ENCODE results near the gene PIP5KL1. TPM values are rescaled to one million over a fixed set of nuclear protein-coding genes. Genes with fewer than 3 reads are reported as not detected.

The PIP5KL1 gene
- total RNA-seq, 1 donor from 2014 or later: 5.8 TPM

DNA sequence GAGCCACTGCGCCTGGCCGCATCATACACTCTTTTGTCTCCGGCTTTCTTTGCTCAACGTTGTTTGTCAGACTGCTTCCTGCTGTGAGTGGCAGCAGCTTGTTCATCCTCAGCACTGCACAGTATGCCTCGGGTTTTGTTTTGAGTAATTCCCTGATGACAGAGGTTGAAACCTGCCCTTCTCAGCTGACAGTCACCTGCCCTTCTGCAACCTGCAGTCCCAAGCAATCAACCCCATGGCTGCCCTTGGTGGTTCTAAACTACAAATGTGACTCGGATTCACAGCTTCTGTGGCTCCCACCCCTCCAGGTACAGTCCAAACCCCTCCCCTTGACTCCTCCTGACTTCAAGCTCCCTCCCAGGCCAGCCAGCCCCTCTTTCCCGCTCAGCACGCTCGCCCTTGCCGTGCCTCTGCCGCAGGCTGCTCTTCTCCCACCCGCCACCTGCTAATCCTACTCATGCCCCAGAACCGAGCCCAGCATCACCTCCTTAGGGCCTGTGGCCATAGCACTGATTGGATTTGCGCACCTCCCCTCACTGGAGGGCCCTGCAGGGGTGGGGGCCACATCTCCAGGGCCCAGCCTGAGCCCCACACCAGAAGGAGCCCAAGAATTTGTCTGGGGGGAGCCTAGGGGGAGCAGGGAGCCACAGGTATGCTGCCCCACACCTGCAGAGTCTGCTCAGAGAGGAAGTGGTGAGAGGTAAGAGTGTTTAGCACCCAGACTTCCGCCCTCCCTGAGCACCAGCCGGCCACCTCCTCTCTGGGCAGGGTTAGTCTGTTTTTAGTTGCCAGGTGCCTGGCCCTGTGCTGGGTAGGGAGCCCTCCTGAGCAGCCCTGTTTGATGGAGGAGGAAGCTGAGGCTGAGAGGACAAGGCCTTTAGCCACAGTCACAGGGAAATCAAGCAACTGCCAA, 40.1 kb upstream of the PIP5KL1 start:
- no peaks in the 10 kb centered on the region for H3K9me3 Mint-ChIP-seq
- no peaks in the 10 kb centered on the region for H3K27me3 Mint-ChIP-seq
- DNase-seq (ENCODE audit: extremely low spot score, unreplicated experiment): no peak
- H3K36me3 Mint-ChIP-seq: peaks cover under 1% of the 10 kb centered on the region
- TF ChIP-seq, protein P1, sequence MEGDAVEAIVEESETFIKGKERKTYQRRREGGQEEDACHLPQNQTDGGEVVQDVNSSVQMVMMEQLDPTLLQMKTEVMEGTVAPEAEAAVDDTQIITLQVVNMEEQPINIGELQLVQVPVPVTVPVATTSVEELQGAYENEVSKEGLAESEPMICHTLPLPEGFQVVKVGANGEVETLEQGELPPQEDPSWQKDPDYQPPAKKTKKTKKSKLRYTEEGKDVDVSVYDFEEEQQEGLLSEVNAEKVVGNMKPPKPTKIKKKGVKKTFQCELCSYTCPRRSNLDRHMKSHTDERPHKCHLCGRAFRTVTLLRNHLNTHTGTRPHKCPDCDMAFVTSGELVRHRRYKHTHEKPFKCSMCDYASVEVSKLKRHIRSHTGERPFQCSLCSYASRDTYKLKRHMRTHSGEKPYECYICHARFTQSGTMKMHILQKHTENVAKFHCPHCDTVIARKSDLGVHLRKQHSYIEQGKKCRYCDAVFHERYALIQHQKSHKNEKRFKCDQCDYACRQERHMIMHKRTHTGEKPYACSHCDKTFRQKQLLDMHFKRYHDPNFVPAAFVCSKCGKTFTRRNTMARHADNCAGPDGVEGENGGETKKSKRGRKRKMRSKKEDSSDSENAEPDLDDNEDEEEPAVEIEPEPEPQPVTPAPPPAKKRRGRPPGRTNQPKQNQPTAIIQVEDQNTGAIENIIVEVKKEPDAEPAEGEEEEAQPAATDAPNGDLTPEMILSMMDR (conservative IDR thresholded peaks at IDR 0.05): no peak
- peak overlapping the region; percentile 75 for H3K4me3 Mint-ChIP-seq
- H3K27ac Mint-ChIP-seq: peak overlapping the region; percentile 94
- H3K4me1 Mint-ChIP-seq (ENCODE audit: unreplicated experiment): peaks cover 69% of the 10 kb centered on the region

DNA sequence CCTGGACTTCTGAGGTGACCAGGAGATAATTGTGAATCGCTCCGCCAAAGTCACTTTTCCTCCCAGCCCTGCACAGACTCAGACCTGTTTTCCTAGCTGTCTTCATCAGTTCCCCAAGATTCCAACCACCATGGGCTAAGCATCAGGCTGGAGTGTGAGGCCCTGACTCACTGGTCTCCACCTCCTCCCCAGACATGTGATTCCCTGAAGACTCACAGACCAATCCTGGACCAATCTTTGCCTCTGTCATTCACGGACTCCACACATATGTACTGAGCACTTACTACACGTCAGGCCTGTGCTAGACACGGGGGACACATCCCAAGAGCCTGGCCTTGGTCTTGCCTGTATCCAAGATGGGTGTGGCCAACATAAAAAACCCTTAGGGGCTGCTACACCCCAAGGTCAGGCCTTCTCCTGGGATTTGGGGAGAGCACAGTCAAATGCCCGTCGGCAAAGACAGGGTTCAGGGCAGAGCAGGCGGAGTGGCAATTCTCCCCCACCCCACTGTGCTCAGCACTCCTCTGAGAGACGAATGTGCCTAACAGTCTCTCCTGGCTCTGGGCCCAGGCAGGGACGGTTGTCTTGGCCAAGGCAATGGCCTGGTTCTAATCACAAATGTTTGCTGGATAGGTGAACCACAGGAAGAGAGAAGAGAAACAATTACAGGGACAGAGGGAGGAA, 38.3 kb upstream of the PIP5KL1 start:
- H3K4me3 Mint-ChIP-seq: peak overlapping the region; percentile 62
- no peaks in the 10 kb centered on the region for H3K9me3 Mint-ChIP-seq
- H3K27me3 Mint-ChIP-seq: no peaks in the 10 kb centered on the region
- TF ChIP-seq, protein P1 (conservative IDR thresholded peaks at IDR 0.05): no peak
- H3K36me3 Mint-ChIP-seq: peaks cover 7% of the 10 kb centered on the region
- H3K27ac Mint-ChIP-seq: peak overlapping the region; percentile 94
- H3K4me1 Mint-ChIP-seq (ENCODE audit: unreplicated experiment): peaks cover 64% of the 10 kb centered on the region
- no peak for DNase-seq (ENCODE audit: extremely low spot score, unreplicated experiment)

DNA sequence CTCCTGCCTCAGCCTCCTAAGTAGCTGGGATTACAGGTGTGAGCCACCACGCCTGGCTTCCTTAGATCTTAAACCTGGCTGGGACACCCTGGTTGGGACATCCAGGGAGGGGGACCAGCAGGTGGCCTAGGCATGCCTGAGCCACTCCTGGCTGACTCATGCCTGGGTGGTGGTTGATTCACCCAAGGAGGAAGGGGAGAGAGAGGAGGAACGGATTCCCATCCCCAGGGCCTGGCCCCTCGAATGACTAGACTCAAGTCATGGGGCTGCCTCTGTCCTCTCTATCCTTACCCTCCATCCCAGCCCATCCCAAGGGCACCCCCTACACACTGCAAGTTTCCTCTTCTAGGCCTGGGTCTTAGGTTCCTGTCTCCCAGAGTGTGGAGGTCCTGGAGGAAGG, 37.5 kb upstream of the PIP5KL1 start:
- H3K27me3 Mint-ChIP-seq: no peaks in the 10 kb centered on the region
- H3K9me3 Mint-ChIP-seq: no peaks in the 10 kb centered on the region
- peak overlapping the region; percentile 62 for H3K4me3 Mint-ChIP-seq
- peaks cover 7% of the 10 kb centered on the region for H3K36me3 Mint-ChIP-seq
- peak overlapping the region; percentile 94 for H3K27ac Mint-ChIP-seq
- no peak for DNase-seq (ENCODE audit: extremely low spot score, unreplicated experiment)
- TF ChIP-seq, protein P1 (conservative IDR thresholded peaks at IDR 0.05): no peak
- peaks cover 68% of the 10 kb centered on the region for H3K4me1 Mint-ChIP-seq (ENCODE audit: unreplicated experiment)

DNA sequence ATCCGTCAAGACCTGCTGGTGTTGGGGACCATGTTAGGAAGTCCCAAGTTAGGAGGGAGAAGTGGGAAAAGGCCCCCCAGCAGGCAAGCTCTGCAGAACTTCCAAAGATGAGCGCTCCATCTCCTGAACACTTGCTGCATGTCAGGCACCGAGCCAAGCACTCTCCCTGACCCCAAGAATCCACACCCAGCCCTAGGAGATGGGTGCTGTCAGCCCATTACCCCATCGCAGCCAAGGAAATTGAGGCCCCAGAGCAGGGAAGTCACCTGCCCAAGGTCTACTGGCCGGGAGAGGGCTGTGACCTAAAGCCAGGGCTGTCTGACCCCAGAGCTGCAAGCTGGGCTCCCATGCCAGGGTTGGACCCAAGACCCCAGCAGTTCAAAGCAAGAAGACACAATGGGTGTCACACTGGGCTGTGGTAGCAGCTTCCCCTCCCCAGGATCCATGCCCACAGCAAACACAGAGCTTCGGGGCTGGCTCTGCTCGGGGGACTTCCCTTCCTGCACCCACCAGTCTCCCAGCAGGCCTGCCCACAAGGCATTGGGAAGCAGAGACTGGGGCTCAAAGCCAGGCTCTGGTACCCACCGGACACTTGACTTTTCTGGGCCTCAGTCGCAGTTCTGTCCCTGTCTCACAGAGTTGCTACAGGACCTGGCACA, 36.7 kb upstream of the PIP5KL1 start:
- H3K4me1 Mint-ChIP-seq (ENCODE audit: unreplicated experiment): peaks cover 64% of the 10 kb centered on the region
- H3K9me3 Mint-ChIP-seq: no peaks in the 10 kb centered on the region
- peaks cover 7% of the 10 kb centered on the region for H3K36me3 Mint-ChIP-seq
- no peak overlapping the region for H3K4me3 Mint-ChIP-seq
- H3K27ac Mint-ChIP-seq: peak overlapping the region; percentile 94
- TF ChIP-seq, protein P1 (conservative IDR thresholded peaks at IDR 0.05): no peak
- DNase-seq (ENCODE audit: extremely low spot score, unreplicated experiment): no peak
- no peaks in the 10 kb centered on the region for H3K27me3 Mint-ChIP-seq

DNA sequence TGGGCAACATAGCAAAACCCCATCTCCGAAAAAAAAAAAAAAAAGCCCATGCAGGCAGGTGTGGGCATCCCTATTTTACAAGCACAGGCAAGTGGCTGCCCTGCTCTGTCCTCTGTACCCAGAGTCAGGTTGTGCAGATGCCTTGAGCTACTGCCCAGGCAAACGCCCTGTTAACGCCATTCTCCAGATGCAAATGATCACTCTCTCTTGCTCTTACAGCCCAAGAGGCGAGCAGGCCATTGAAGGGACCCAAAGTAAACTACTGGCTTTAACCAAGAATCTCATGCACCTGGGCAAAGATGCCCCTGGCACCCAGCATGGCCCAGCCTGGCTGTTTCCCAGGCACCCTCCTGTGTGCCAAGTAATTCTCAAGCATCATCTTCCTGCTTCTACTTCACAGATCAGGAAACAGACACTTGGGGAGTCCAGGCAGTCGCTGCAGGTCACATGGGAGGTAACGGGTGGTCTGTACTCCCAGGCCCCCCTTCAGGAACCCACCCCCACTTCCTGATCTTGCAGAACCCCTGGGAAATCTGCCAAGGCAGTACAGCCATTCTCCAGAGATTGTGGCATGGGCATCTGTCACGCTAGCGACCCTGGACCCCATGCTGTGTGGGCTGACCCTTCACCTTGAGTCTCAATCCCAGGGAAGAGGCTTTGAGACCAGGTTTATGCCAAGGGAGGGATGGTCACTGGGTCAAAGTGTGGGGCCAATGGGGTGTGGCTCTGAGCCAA, 36.0 kb upstream of the PIP5KL1 start:
- H3K4me3 Mint-ChIP-seq: no peak overlapping the region
- TF ChIP-seq, protein P1 (conservative IDR thresholded peaks at IDR 0.05): no peak
- no peak for DNase-seq (ENCODE audit: extremely low spot score, unreplicated experiment)

More for the DNA sequence above, 36.0 kb upstream of the PIP5KL1 start:
- no peaks in the 10 kb centered on the region for H3K9me3 Mint-ChIP-seq
- H3K36me3 Mint-ChIP-seq: peaks cover 7% of the 10 kb centered on the region
- H3K27me3 Mint-ChIP-seq: no peaks in the 10 kb centered on the region
- H3K27ac Mint-ChIP-seq: peak overlapping the region; percentile 96
- H3K4me1 Mint-ChIP-seq (ENCODE audit: unreplicated experiment): peaks cover 62% of the 10 kb centered on the region

Data from type B pancreatic cell (in vitro differentiated cells).